Hematopoietic multipotent progenitor cell treated with erythropoietin and hydrocortisone succinate and interleukin-3 and kit ligand, for 17 days (in vitro differentiated cells): Measurements from ENCODE around the gene CELSR2.
"Not testable (repeated sequence)": the region's sequence is repeated elsewhere in the genome, so short reads cannot be mapped to it uniquely, and the experiment has no call there.

Experiments used
- DNase-seq: peaks from one replicate; pipeline ENCODE4 v3.0.0-alpha.2; 2015; ENCODE audit warnings: low spot score

CELSR2 gene

DNA sequence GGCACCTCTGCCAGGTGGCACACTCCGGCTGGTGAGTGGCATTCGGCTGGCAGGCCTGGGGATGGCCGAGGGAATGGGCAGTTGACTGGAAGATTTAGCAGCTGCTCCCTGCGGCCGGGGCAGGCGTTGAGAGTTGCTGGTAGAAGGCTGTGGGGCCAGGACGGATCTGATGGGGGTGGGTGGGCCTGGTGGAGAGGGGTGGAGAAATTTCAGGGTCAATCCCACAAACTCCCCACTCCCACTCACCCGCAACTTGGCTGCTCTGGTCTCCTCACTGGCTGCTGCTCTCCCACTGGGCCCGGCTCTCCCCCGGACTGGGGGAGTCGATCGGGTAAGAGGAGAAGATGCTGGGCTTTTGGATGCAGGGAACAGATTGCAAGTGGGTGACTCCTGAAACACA is 31.5 kb downstream of the CELSR2 start:
- no peak for DNase-seq

DNA sequence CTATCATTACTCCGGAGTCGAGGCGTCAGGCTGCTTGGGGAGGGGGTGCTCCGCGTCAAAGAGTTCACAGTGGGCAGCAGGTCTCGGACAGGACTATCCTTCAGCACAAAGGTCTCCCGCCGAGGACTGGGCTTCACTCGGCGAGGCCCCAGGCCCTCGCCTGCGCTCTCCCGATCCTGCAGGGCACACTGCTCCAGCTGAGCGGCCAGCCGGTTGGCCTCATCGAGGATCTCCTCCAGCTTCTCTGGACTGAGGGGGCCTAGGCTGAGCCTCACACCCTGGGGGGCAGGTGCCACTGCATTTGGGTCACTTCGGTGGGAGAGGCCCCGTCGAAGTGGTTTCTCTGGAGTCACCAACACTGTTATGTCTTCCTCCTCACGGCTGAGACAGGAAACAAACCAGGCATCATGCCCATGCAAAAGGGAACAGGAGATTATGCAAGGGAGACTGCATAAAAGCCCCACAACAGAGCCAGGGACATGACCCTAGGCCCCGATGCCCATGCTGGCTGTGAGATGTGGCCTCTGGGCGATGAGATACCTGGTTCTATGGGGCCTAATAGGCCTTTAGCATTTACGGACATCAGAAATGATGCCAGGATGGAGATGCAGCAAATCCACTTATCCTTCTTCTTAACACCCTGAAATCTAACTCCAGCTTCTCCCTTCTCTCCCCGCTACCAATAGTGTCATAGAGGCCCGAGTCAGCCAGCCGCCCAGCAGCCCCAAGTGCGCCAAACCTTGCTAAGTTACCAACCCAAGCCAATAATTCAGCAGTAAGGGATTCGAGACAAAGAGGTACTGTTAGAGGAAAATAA is 32.5 kb downstream of the CELSR2 start:
- no peak for DNase-seq

DNA sequence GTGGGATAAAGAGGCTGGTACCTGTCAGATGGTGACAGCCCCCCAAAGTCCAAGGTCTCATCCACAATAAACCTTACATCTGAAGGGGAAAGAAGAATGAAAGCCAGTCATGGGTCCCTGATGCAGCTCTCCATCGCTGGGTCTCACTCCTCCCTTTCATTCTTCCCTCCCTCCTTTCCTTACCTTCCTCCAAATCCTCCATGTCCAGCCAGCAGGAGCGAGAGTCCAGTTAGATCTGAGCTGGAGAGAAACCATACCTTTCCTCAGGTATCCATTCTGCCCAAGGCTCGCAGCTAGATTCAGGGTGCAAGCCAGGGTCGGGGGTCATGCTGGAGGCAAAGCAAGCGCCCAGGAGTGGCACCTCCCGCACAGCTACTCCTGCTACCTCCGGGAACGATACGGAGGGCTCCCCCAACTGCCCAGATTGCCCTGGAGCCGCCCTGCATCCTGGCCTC is 33.2 kb downstream of the CELSR2 start:
- no peak for DNase-seq

DNA sequence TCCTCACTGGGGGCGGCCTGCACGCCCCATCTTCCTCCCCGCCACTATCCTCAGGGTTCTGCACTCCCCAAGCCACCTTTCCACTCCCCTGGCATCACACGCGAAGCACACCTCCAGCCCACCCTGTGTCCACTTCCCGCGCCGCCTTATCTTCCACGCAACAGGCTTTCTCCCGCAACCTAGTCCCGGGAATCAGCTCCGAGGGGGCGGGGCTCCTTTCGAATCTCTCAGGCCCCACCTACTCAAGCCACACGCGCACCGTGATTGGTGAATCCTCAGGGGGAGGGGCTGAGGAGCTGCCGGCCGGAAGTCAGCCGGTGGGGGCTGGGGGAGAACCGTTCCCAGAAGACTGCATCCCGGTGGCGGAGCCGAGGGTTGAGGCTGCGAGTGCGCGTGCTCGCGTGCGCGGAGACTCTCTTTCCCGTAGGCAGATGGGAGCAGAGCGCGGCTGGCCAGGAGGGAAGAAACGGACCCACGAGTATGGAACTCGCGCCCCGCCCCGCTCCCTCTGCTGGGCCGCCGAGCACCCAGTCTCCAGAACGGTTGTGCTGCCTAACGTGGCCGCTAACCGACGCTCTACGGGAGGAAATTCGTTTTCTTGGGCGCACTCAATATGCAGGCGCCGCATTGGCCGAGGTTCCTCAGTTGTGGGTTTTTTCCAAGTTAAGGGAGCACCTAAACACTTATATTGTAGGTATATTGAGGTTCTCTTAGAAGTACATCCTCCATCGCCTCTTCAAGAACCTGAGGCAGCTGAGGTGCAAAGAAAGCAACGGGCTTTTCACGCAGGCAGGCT is 33.8 kb downstream of the CELSR2 start, which contains the start of gene PSRC1:
Gene PSRC1 (minus strand): TSS at position 194 of the 796 bp plus-strand sequence.
- peak; percentile 95 for DNase-seq

DNA sequence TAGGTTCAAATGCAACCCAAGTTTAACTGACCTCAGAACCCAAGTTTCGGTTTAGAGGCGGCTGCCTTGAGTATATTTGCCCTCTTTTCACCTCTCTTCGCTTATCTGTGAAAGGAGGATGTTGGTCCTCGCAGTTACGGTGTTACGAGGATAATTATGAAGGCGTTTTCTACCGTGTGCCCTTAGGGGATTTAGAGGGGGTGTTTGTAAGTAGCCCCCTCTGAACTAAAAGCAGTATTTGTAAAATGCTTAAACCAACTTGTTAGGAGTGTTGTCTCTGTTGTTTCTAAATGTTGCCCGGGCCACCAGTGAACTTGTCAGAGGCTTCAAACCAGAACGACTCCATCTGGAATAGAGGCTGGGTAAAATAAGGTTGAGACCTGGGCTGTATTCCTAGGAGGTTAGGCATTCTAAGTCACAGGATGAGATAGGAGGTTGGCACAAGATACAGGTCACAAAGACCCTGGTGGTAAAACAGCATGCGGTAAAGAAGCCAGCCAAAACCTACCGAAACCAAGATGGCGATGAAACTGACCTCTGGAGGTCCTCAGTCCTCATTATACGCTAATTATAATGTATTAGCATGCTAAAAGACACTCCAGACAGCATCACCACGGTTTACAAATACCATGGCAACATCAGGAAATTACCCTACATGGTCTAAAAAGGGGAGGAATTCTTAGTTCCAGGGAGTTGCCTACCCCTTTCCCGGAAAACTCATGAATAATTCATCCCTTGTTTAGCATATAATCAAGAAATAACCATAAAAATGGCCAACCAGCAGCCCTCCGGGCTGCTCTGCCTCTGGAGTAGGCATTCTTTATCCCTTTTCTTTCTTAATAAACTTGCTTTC is 34.6 kb downstream of the CELSR2 start:
- DNase-seq, result no peak

DNA sequence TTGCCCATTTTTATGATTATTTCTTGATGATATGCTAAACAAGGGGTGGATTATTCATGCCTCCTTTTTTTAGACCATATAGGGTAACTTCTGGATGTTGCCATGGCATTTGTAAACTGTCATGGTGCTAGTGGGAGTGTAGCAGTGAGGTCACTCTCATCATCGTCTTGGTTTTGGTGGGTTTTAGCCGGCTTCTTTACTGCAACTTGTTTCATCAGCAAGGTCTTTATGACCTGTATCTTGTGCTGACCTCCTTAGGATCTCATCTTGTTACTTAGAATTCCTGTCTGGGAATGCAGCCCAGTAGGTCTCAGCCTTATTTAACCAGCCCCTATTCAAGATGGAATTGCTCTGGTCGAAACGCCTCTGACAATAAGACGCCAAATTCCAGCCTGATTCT is 37.4 kb downstream of the CELSR2 start:
- not testable (repeated sequence) for DNase-seq

DNA sequence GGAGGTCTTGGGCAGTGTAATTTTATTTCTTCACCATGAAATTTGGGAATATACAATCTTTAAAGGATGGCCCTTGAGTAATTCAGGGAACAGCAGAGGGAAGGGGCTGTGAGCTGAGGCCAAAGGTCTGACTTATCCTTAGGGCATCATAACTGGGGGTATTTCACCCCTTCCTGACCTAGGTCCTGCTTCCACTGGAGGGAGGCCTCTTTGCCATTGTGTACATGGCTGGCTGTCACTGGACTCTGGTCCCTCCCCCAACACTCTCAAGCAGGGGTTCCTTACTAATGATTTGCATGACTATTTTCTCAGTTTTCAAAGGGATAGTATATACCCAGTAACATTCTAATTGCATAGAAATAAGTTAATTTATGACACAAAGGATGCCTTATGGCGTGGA is 40.8 kb downstream of the CELSR2 start:
- DNase-seq, result no peak

DNA sequence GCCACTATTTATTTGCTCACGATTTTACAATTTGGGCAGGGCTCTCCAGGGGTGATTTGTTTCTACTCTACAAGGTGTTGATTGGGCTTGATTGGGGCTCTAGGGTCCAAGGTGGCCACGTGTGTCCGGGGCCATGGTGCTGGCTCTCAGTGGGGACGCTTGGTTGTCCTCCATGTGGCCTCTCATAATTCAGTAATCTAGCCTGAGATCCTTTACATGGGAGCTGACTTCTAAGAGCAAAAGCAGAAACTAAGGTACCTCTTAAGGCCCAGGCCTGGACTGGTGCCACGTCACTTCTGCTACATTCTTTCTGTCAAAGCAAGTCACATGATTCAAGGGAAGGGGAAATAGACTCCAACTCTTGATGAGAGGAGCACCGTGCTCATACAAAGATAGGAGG is 41.7 kb downstream of the CELSR2 start:
- no peak for DNase-seq

DNA sequence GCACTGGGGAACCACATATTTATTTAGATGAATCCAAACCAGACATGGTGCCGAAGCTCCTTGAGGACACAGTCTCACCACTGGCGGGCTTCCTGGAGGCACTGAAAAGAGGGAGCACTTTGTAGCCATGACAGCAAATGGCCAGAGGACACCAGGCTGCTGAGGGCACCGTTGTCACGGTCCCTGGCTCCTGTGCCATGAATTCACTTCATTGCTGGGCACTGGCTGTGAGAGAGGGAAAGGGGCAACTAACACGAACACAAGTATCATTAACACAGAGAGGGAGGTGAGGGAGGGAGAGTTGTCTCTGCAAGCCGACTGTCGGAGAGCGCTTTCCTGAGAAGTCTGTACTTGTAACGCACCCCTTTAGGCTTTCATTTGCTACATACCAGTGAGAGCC is 43.0 kb downstream of the CELSR2 start:
- DNase-seq, result no peak

DNA sequence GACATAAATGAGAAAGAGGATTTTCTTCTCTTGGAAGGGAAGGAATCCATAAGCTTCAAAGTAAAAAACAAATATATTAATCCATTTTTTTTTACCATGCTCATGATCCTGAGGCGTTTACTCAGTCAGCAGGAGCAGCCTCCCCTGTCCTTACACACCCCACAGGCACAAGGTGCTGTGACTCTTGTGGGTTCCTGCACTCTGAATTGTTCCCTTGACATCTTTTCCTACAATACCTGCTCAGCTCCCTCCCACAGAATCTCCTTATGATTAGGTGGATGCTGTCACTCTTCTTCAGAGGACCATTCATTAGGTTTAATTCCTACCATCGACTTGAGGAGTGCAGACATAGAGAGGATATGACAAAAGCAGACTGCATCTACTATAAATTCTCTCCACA is 43.7 kb downstream of the CELSR2 start:
- DNase-seq, result no peak

DNA sequence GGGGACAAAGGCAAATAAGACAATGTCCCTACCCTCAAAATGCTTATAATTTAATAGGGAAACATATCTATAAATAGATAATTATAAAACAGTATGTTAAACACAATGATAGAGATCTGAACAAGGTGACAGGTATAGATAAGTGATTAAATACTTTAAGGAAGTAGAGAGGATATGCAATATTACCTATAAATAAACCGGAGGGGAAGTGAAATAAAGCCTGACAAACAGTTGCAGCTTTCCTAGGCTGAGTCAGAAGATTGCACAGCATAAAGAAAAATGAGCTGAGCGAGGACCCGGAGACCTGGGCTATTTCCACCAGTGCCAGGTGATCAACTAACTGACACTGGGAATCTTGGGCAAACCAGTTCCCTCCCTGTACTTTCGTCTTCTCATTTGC is 45.1 kb downstream of the CELSR2 start:
- no peak for DNase-seq

DNA sequence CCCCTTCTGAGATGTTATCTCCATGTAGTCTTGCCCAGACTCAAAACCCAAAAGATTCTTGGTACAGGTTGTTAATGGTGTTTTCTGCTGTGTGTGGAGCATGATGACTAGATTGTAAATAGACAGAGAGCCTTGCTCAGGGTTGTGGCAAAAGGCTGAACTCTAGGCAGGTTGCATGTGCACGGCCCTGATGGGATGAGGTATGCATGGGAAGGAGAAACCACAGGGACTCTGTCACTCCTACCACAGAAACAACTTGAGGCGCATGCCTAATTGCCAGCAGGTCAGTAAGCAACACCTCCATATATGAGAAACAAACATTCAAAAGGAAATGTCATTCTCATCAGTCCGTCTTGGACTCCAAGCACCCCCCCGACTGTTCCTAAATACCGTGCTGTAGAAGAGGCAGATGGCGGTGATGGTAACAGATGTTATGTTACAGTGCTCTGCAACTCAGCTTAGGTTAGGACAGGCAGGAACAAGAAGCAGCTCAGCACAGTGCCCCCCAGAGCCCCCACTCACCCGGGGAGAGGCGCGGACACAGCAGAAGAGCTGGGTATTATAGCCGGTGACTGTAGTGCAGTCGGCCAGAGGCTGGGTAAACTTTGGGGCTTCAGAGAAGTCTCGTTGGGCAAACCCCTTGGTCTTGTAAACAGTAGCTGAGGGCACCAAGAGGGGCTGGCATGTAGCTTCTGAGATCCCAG is 46.5 kb downstream of the CELSR2 start:
- no peak for DNase-seq

DNA sequence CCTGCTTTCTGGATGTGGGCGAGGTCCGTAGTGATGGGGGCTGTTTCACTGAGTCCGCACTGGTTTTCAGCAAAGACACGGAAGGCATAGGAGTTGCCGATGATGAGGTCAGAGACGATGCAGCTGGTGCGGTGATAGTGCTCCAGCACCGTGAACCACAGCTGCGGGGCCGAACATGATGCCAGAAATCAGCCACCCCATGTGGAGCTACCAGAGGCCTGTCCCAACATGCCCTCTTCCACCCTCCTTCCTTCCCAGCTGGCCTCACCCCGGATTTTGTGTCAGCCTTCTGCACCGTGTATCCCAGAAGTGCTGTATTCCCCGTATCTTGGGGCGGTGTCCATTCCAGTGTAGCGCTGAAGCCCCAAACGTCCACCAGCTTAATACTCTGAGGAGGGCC is 47.4 kb downstream of the CELSR2 start:
- no peak for DNase-seq

DNA sequence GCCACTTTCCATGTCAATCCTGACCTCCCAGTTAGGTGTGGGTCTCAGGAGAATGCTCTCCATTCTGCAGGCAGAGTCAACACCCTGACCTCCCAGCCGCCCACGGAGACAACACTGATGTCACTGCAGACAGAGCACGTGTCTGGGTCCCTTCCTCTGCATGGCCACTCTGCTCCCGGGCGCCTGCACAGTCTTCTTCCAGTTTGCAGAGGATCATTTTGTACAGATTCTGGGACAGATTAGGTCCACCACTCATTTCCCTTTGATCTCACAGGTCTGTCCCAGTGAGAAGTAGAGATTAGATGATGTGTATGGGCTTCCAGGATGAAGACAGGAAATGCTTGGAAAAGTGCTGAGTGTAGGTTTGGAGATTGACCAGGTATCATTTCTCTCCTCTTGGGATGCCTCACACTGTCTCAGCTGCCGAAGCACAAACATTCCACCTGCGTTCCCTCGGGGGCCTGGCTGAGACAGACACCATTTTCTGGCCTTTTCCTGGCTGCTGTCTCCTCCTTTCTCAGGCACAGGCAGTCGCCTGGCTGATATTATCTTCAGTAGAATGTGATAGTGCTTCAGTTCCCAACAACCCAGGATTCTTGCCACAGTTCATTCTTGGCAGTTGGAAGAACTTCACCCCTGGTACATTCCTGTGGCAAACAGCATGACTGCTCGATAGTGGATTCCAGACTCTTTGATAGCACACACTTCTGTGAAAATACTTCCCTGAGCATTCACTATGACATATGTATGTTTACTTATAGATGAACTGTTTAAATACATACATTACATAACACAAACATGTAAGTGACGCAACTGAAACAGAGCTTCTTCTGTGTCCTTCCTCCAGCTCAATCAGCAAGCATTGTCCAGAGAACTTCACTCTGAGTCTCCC is 49.6 kb downstream of the CELSR2 start:
- no peak for DNase-seq

DNA sequence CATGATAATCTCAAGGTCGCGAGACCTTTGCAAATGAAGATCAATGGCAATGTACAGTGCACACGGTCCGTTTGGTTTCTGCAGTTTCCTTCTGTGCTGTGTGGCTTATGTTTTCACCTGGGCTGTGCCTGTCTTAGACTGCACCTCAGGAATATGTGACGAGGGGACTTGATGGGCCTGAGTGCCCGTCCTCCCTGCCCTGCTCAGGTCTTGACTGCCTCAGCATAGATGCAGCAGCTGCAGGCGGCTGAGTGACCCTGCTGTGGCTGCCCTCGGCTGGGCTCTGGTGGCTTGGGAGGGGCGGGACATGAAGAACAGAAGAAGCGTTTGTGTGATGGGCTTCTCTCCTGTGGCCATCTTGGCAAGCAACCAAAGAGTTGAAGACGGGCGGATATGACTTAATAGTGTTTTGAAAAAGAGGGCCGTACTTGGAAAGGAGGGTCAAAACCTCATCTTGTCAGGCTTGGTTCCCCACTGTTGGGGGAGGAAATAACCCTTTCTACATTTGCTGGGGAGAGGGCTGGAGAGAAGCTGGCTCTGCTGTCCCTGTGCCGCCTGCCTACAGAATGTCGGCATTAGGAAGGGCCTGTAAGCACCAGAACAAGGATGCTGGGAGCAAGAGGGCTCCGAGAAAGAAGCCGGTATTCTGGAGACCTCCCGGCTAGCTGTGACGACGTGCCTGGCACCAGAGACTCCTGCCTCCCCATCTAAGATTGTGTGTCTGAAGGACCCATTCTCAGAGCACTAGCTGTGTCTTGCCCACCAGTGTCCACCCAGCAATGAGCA is 50.4 kb downstream of the CELSR2 start:
- no peak for DNase-seq

DNA sequence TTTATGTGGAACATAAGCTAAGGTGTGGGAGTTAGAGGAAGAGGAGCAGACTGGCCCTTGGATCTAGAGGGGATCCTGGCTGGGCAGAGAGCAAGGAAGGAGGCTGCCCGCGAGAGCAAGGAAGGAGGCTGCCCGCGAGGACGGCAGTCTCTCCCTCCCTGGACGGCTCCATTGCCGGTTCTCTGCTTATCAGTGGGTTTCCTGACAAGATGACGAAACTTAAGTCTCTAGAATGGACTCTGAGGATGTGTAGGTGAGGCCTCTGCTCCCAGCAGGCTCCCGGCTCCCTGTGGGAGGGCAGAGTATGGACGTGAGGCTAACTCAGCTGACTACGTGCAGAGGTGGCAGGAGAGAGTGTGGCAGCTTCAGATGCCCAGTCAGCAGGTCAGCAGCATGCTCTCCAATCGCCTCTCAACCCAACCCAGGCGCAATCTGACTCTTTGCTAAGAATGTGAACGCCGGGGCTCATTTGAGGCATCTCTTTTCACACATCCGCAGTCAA is 51.4 kb downstream of the CELSR2 start:
- DNase-seq, result no peak

DNA sequence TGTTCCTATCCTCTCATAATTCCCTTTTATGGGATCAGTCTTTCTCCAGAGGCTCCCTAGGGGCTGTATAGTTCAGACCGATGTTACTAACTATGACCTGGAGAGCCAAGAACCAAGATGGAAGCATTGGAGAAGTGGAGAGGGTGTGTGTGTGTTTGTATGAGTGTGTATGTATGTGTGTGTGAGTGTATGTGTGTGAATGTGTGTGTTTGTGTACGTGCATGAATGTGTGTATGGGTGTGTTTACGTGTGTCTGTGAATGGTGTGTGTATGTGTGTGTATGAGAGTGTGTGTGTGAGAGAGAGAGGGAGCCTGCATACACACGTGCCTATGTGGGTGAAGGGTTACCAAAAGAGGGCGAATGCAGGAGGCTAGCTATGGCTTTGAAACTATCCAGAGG is 52.5 kb downstream of the CELSR2 start:
- no peak for DNase-seq

DNA sequence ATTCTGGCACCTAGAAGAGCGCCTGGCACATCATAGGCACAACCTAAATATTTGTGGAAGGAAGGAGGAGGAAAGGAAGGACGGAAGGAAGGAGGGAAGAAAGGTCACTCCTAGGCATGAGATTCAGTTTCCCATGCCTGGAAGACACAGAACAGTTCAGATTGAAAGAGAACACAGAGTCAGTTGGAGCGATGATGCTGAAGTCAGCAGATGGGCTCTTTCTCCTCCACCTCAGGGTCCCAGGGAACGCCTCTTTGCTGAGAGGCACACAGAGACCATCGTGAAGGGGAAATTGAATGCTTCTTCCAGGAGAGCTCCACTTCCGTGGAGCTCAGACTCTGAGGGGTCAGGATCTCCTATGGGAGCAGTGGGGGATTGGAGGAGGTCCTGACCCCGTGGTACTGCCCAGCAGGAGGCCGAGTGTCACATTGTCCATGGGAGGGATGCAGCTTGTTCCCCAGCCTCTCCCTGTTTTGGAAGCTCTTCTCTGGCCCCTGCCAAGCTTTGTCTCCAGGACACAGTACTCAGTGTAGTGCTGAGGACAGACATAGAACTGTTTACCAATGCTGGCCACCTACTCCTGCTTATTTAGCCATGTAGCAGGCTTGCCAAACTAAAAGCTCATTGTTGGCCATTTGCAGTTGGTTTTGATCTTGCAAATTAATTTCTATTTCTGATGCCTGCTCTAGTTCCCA is 55.0 kb downstream of the CELSR2 start:
- no peak for DNase-seq

DNA sequence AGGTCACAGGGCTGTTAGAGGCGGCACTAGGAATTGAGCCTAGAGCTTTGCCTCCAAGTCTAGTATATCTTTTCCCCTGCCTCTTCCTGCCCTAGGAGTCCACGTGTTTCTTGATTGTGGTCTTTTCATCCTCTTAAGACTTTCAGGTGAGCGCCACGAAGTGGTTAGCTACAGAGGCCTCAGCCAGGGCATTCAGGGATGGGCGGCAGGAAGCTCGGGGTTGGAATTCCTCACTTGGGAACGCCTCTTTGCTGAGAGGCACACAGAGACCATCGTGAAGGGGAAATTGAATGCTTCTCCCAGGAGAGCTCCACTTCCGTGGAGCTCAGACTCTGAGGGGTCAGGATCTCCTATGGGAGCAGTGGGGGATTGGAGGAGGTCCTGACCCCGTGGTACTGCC is 56.7 kb downstream of the CELSR2 start:
- not testable (repeated sequence) for DNase-seq
